SK-N-SH (cell line): ENCODE results near the gene NRF1.

Experiments used
- EZH2phosphoT487 ChIP-seq: fragments of 200-600 bp; sonication (generic); IDR thresholded peaks from 2 replicates; pipeline ENCODE4 v1.6.1; 2017; ENCODE audit warnings: low read depth, mixed run types, mild to moderate bottlenecking, antibody characterized with exemption, moderate library complexity, borderline replicate concordance
- MAX ChIP-seq: IDR thresholded peaks from 2 replicates; pipeline ENCODE4 v1.4.0; 2012; ENCODE audit warnings: low read depth
- POLR2AphosphoS5 ChIP-seq: IDR thresholded peaks from 2 replicates; pipeline ENCODE4 v1.6.1; 2012; ENCODE audit warnings: low read depth, low read length
- RCOR1 ChIP-seq: fragments of 150-350 bp; IDR thresholded peaks from 2 replicates; pipeline ENCODE4 v1.6.1; 2017; ENCODE audit warnings: antibody characterized with exemption, low read length
- REST ChIP-seq: IDR thresholded peaks from 2 replicates; pipeline ENCODE4 v1.6.1; 2012; ENCODE audit warnings: mild to moderate bottlenecking, low read depth, low read length, moderate library complexity
- RFX5 ChIP-seq: IDR thresholded peaks from 2 replicates; pipeline ENCODE4 v1.6.1; 2012; ENCODE audit warnings: mild to moderate bottlenecking, improper control_type of control experiment, low read length
- SMC3 ChIP-seq: IDR thresholded peaks from 2 replicates; pipeline ENCODE4 v1.6.1; 2012; ENCODE audit warnings: low read depth, low read length, improper control_type of control experiment
- TAF1 ChIP-seq: IDR thresholded peaks from 2 replicates; pipeline ENCODE4 v1.6.1; 2012; ENCODE audit warnings: low read depth, mild to moderate bottlenecking, low read length, moderate library complexity, borderline replicate concordance
- YY1 ChIP-seq: IDR thresholded peaks from 2 replicates; pipeline ENCODE4 v1.4.0; 2012; ENCODE audit warnings: low read depth, mild to moderate bottlenecking
- TF ChIP-seq, protein P1 (sequence below): fragments of 200-600 bp; sonication (generic); IDR thresholded peaks from 2 replicates; pipeline ENCODE4 v1.6.1; 2017; ENCODE audit warnings: antibody characterized with exemption, mild to moderate bottlenecking, moderate library complexity
- TF ChIP-seq, protein P2 (sequence below): IDR thresholded peaks from 2 replicates; pipeline ENCODE4 v1.4.0; 2012; ENCODE audit warnings: low read depth, borderline replicate concordance

- TF ChIP-seq, protein P1, sequence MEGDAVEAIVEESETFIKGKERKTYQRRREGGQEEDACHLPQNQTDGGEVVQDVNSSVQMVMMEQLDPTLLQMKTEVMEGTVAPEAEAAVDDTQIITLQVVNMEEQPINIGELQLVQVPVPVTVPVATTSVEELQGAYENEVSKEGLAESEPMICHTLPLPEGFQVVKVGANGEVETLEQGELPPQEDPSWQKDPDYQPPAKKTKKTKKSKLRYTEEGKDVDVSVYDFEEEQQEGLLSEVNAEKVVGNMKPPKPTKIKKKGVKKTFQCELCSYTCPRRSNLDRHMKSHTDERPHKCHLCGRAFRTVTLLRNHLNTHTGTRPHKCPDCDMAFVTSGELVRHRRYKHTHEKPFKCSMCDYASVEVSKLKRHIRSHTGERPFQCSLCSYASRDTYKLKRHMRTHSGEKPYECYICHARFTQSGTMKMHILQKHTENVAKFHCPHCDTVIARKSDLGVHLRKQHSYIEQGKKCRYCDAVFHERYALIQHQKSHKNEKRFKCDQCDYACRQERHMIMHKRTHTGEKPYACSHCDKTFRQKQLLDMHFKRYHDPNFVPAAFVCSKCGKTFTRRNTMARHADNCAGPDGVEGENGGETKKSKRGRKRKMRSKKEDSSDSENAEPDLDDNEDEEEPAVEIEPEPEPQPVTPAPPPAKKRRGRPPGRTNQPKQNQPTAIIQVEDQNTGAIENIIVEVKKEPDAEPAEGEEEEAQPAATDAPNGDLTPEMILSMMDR: no peak
- TF ChIP-seq MAX: no peak
- no peak for TF ChIP-seq RCOR1
- TF ChIP-seq TAF1: no peak
- no peak for TF ChIP-seq REST
- TF ChIP-seq POLR2AphosphoS5: no peak
- TF ChIP-seq RFX5: no peak
- no peak for TF ChIP-seq SMC3
- TF ChIP-seq YY1: no peak
- TF ChIP-seq, protein P2, sequence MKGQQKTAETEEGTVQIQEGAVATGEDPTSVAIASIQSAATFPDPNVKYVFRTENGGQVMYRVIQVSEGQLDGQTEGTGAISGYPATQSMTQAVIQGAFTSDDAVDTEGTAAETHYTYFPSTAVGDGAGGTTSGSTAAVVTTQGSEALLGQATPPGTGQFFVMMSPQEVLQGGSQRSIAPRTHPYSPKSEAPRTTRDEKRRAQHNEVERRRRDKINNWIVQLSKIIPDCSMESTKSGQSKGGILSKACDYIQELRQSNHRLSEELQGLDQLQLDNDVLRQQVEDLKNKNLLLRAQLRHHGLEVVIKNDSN: no peak
- TF ChIP-seq EZH2phosphoT487: no peak
These were observed 58.4 kb downstream of the NRF1 start for GRCh38 chr7:129669901-129670300.
